Left lung (tissue), 10 donors: ENCODE results near the gene KLB. TPM values are rescaled to one million over a fixed set of nuclear protein-coding genes. Genes with fewer than 3 reads are reported as not detected.

Experiments
- ATAC-seq: fragments of 200-7000 bp; cut with Tn5 transposase; one replicate; pipeline ENCODE4 v1.9.1; 2020; ENCODE audit warnings: moderate library complexity
- DNase-seq, 4 donors: peaks; one replicate each; pipeline ENCODE4 v3.0.0-alpha.2; 2013 to 2020
- H3K27ac ChIP-seq, 2 donors: fragments of 200-600 bp; sonication (generic) in 1 of 2; one replicate each; pipeline versions ENCODE4 v1.5.0 to v1.8.0; 2020 to 2021
- H3K27me3 ChIP-seq, 2 donors: fragments of 200-600 bp; sonication (generic) in 1 of 2; one replicate each; pipeline versions ENCODE4 v1.5.0 to v1.8.0; 2020 to 2021
- H3K36me3 ChIP-seq, 2 donors: fragments of 200-600 bp; sonication (generic) in 1 of 2; one replicate each; pipeline versions ENCODE4 v1.5.0 to v1.8.0; 2020 to 2021
- H3K4me1 ChIP-seq, 2 donors: fragments of 200-600 bp; one replicate each; pipeline ENCODE4 v1.8.0; 2021
- H3K4me3 ChIP-seq, 2 donors: fragments of 200-600 bp; sonication (generic) in 1 of 2; one replicate each; pipeline versions ENCODE4 v1.5.0 to v1.8.0; 2020 to 2021; ENCODE audit warnings: mild to moderate bottlenecking in 1 of 2
- H3K9me3 ChIP-seq, 2 donors: fragments of 200-600 bp; sonication (generic) in 1 of 2; one replicate each; pipeline versions ENCODE4 v1.5.0 to v1.8.0; 2020 to 2021
- intact Hi-C, 2 donors: fragments of 100-400 bp; cut with DNase I; formaldehyde crosslinking; loops; one replicate each; pipeline versions ENCODE4 v1.11.2 to v1.14.2; 2022
- polyA plus RNA-seq, 6 donors: library from polyadenylated mRNA; unstranded; fragments of 120-200 nt; gene quantifications; one replicate each; pipeline ENCODE4 v1.2.1, GENCODE V29; 2013; ENCODE audit not compliant: insufficient read length in 6 of 6
- total RNA-seq, 2 donors: library from RNA; stranded (reverse); fragmentation: NEBNext Ultra II Directional; extraction: Animal tissue kit (Norgen Biotek cat#: 25700); gene quantifications; one replicate each; pipeline ENCODE4 v1.2.1, GENCODE V29; 2021
- TF ChIP-seq, protein P1 (sequence below), 2 donors: fragments of 200-600 bp; sonication (generic) in 1 of 2; IDR thresholded peaks; one replicate each; pipeline versions ENCODE4 v1.5.0 to v1.8.0; 2021; ENCODE audit warnings: antibody characterized with exemption in 2 of 2
- donor health status: DM: no; HTN: yes; CAD: no.
- donor health status: DM: no; HTN: no; CAD: no.

The KLB gene
- total and polyA plus RNA-seq, 8 donors: 0.18 to 2.2 (median 0.41) TPM

DNA sequence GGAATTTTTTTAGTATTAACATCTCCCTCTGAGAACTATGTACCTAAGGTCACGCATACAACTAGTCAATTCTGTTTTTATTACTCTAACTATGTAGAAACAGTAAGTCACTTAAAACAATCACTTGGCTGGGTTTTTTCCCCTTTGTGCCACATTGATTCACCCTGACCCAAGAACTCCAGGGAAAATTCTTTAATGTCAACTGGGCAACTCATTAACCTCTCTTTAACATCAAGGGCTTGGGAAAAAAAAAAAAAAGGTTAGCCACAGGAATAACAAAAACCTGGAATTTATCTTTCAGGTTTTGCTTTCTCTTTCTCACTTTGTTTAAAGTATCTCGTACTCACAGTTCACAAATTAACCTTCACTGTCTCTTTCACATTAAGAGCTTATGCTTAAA lies 43.9 kb downstream of the KLB start:
- Histone ChIP-seq H3K4me1 (peaks cover 6 to 20% of the 10 kb centered on the region in 2 donors), H3K27me3 (no peaks in the 10 kb centered on the region), H3K9me3 (no peaks in the 10 kb centered on the region), H3K36me3 (peaks cover under 1 to 67% of the 10 kb centered on the region in 2 donors), H3K4me3 (no peak overlapping the region), H3K27ac (peak overlapping the region in 1 of 2 donors; percentile 17)
- DNase-seq (no peak), ATAC-seq (no peak)
- intact Hi-C loops: no loop called here
- TF ChIP-seq, protein P1, sequence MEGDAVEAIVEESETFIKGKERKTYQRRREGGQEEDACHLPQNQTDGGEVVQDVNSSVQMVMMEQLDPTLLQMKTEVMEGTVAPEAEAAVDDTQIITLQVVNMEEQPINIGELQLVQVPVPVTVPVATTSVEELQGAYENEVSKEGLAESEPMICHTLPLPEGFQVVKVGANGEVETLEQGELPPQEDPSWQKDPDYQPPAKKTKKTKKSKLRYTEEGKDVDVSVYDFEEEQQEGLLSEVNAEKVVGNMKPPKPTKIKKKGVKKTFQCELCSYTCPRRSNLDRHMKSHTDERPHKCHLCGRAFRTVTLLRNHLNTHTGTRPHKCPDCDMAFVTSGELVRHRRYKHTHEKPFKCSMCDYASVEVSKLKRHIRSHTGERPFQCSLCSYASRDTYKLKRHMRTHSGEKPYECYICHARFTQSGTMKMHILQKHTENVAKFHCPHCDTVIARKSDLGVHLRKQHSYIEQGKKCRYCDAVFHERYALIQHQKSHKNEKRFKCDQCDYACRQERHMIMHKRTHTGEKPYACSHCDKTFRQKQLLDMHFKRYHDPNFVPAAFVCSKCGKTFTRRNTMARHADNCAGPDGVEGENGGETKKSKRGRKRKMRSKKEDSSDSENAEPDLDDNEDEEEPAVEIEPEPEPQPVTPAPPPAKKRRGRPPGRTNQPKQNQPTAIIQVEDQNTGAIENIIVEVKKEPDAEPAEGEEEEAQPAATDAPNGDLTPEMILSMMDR (IDR thresholded peaks at IDR 0.05): no peak

DNA sequence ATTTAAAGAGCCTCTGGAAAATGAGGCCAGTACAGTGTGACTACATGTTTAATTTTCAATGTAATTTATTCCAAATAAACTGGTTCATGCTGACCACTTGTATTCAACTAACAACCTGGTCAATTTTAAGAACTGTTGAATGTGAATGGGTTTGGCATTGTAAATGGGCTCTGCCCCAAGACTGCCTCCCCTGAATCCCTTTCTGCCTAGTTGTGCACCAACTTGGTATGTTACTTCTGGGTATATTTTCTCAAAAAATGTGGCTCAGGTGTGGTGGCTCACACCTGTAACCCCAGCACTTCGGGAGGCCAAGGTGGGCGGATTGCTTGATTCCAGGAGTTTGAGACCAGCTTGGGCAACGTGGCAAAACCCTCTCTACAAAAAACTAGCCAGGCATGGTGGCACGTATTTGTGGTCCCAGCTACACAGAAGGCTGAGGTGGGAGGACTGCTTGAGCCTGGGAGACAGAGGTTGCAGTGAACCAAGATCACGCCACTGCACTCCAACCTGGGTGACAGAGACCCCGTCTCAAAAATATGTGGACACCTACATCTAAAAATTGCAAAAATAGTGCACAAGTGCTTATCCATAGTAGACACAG lies 44.8 kb downstream of the KLB start:
- Histone ChIP-seq H3K4me1 (peaks cover 13 to 29% of the 10 kb centered on the region in 2 donors), H3K4me3 (no peak overlapping the region), H3K9me3 (no peaks in the 10 kb centered on the region), H3K27me3 (no peaks in the 10 kb centered on the region), H3K27ac (no peak overlapping the region), H3K36me3 (peaks cover 7 to 77% of the 10 kb centered on the region in 2 donors)
- DNase-seq (no peak), ATAC-seq (no peak)
- TF ChIP-seq, protein P1 (IDR thresholded peaks at IDR 0.05): no peak
- intact Hi-C loops: no loop called here

DNA sequence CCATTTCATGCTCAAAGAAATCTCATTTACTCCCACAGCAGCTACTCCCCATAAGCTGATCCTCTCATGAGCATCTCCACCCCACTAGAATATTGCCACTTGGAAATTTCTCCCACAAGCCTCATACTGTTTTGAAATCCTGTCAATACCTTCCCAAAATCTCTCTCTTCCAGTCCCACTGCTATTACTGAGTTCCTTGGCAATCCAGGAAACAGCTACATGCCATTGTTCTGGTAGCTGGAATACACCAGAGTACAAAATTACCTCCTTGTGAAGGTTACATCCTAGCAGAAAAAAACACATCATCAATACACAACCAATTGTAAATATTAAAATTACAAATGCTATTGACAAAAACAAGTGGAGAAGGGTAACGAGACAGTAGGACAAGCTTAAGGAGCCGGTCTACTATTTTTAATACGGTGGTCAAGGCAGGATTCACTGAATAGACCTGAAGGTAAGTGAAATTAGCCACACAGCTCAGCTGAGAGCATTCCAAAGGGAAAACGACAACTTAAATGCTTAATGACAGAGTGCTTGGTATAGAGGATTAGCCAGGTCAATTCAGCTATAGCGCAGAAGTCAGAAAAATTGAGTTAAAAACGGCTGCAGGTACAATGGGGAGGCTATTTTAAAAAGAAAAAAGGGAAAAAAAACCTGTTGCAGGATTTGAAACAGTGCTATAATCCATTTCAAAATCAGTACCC lies 45.6 kb downstream of the KLB start:
- H3K9me3 ChIP-seq: no peaks in the 10 kb centered on the region
- peaks cover 13 to 32% of the 10 kb centered on the region in 2 donors for H3K4me1 ChIP-seq
- intact Hi-C loops: no loop called here
- ATAC-seq (no peak), DNase-seq (no peak)
- TF ChIP-seq, protein P1 (IDR thresholded peaks at IDR 0.05): no peak
- no peak overlapping the region for H3K4me3 ChIP-seq
- no peak overlapping the region for H3K27ac ChIP-seq
- no peaks in the 10 kb centered on the region for H3K27me3 ChIP-seq
- peaks cover 7 to 84% of the 10 kb centered on the region in 2 donors for H3K36me3 ChIP-seq

DNA sequence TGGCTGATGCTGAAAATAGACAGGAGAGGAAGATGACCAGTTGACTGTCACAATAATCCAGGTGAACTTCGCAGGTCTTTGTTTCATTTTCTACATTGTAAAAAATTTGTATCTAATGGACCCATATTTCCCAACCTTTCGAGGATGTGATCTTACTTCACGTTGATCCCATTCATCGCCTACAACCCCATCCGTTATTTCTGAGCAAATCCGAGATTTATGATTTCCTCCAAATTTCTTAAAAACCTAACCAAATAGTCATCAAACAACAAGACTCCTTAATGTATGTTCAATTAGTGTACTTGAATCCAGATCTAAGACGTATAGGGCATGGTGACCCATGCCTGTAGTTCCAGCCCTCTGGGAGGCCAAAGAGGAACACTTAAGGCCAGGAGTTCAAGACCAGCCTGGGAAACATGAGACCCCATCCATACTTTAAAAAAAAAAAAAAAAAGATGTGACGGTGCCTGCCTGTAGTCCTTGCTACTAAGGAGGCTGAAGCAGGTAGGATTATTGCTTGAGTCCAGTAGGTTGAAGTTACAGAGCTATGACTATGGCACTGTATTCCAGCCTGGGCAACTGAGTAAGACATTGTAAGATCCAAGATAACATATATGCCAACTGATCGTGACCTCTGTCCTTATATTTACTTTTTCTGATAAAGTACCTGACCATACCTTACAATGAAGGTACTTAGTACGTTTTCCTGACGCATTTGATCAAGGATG lies 46.3 kb downstream of the KLB start:
- Histone ChIP-seq H3K4me3 (no peak overlapping the region), H3K4me1 (peaks cover 17 to 35% of the 10 kb centered on the region in 2 donors), H3K27me3 (no peaks in the 10 kb centered on the region), H3K9me3 (no peaks in the 10 kb centered on the region), H3K27ac (no peak overlapping the region), H3K36me3 (peaks cover 7 to 89% of the 10 kb centered on the region in 2 donors)
- DNase-seq (no peak), ATAC-seq (no peak)
- intact Hi-C loops: no loop called here
- TF ChIP-seq, protein P1 (IDR thresholded peaks at IDR 0.05): no peak

DNA sequence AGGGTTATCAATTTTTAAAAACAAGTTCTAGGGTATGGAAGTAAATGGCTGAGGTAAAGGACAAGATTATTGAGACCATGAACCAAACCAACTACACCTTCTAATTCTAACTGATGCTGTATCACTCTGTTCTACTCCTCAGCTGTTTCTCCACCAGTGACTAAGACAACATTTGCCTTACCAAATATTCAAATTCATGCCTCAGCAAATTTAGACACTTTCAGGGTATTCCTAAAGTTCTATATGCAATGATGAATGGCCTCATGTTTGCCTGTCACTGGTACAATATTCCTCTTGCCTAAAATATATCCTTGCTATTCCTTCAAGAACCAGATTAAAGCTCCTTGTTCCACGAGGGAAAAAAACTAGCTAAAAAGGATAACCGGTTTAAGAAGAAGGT lies 47.0 kb downstream of the KLB start:
- Histone ChIP-seq H3K4me3 (no peak overlapping the region), H3K27me3 (no peaks in the 10 kb centered on the region), H3K36me3 (peaks cover 7 to 83% of the 10 kb centered on the region in 2 donors), H3K27ac (no peak overlapping the region), H3K9me3 (no peaks in the 10 kb centered on the region), H3K4me1 (peaks cover 17 to 38% of the 10 kb centered on the region in 2 donors)
- TF ChIP-seq, protein P1 (IDR thresholded peaks at IDR 0.05): no peak
- ATAC-seq: no peak
- DNase-seq: no peak
- intact Hi-C loops: no loop called here
